ENCODE measurements around the gene TSHZ2.

Gene TSHZ2

GRCh38 chr20:53231061-53231460 is 258.9 kb downstream of the TSHZ2 start:
- TF ChIP-seq, protein P1, sequence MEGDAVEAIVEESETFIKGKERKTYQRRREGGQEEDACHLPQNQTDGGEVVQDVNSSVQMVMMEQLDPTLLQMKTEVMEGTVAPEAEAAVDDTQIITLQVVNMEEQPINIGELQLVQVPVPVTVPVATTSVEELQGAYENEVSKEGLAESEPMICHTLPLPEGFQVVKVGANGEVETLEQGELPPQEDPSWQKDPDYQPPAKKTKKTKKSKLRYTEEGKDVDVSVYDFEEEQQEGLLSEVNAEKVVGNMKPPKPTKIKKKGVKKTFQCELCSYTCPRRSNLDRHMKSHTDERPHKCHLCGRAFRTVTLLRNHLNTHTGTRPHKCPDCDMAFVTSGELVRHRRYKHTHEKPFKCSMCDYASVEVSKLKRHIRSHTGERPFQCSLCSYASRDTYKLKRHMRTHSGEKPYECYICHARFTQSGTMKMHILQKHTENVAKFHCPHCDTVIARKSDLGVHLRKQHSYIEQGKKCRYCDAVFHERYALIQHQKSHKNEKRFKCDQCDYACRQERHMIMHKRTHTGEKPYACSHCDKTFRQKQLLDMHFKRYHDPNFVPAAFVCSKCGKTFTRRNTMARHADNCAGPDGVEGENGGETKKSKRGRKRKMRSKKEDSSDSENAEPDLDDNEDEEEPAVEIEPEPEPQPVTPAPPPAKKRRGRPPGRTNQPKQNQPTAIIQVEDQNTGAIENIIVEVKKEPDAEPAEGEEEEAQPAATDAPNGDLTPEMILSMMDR (conservative IDR thresholded peaks at IDR 0.05; ENCODE audit: low read depth, low read length), result no peak
- no peak overlapping the region for H3K4me2 ChIP-seq
- H3K4me3 ChIP-seq (IDR thresholded peaks at IDR 0.05; ENCODE audit: insufficient read depth, low read depth, low read length), result no peak overlapping the region
- no peaks in the 10 kb centered on the region for H3K79me2 ChIP-seq (ENCODE audit: insufficient read depth, low read depth)
- no peak overlapping the region for H2AFZ ChIP-seq (ENCODE audit: low read depth)
- H3K4me1 ChIP-seq (ENCODE audit: low read depth, poor library complexity, severe bottlenecking), result peaks cover 31% of the 10 kb centered on the region
- H3K27me3 ChIP-seq (ENCODE audit: insufficient read depth, low read depth), result no peaks in the 10 kb centered on the region
- H4K20me1 ChIP-seq (ENCODE audit: insufficient read depth), result no peaks in the 10 kb centered on the region
- H3K27ac ChIP-seq, result no peak overlapping the region
- no peak overlapping the region for H3K9ac ChIP-seq
- no peaks in the 10 kb centered on the region for H3K36me3 ChIP-seq (ENCODE audit: insufficient read depth)

- TF ChIP-seq, protein P1 (conservative IDR thresholded peaks at IDR 0.05; ENCODE audit: low read depth, low read length), result no peak
- Histone ChIP-seq H3K79me2 (ENCODE audit: insufficient read depth, low read depth) (no peaks in the 10 kb centered on the region), H4K20me1 (ENCODE audit: insufficient read depth) (no peaks in the 10 kb centered on the region), H3K4me3 (IDR thresholded peaks at IDR 0.05; ENCODE audit: insufficient read depth, low read depth, low read length) (no peak overlapping the region), H3K36me3 (ENCODE audit: insufficient read depth) (no peaks in the 10 kb centered on the region), H3K27ac (no peak overlapping the region), H3K4me1 (ENCODE audit: low read depth, poor library complexity, severe bottlenecking) (no peaks in the 10 kb centered on the region), H2AFZ (ENCODE audit: low read depth) (no peak overlapping the region), H3K27me3 (ENCODE audit: insufficient read depth, low read depth) (no peaks in the 10 kb centered on the region), H3K9ac (no peak overlapping the region), H3K4me2 (no peak overlapping the region)
Measured at GRCh38 chr20:53237461-53237860, 265.3 kb downstream of the TSHZ2 start.

DNA sequence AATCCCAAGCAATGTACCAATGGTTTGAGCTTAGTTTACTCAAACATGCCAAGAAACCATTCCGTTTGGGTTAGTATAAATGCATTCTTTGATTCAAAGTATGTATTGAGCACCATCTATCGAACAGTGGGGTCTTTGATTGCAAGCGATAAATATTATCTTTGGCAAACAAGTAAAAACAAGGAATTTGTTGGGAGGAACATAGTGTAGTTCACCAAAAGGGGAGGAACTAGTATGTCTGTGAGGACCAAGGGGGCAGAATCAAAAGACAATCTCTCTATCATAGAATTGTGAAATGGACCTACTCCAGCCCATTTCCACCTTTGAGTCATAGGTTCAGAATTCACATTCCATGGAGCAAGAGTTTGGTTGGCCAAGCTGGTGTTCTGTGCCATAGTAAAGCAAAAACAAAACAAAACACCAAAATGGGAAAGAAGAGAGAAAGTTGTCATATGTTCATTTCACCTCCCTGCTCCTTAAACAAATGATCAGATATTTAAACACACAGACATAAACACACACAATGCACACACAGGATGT is 266.0 kb downstream of the TSHZ2 start:
- Histone ChIP-seq H3K27me3 (ENCODE audit: insufficient read depth, low read depth) (no peaks in the 10 kb centered on the region), H3K4me3 (IDR thresholded peaks at IDR 0.05; ENCODE audit: insufficient read depth, low read depth, low read length) (no peak overlapping the region), H3K79me2 (ENCODE audit: insufficient read depth, low read depth) (no peaks in the 10 kb centered on the region), H3K4me2 (no peak overlapping the region), H4K20me1 (ENCODE audit: insufficient read depth) (no peaks in the 10 kb centered on the region), H3K27ac (no peak overlapping the region), H3K4me1 (ENCODE audit: low read depth, poor library complexity, severe bottlenecking) (no peaks in the 10 kb centered on the region), H3K36me3 (ENCODE audit: insufficient read depth) (no peaks in the 10 kb centered on the region), H2AFZ (ENCODE audit: low read depth) (no peak overlapping the region), H3K9ac (no peak overlapping the region)
- TF ChIP-seq, protein P1 (conservative IDR thresholded peaks at IDR 0.05; ENCODE audit: low read depth, low read length), result no peak

DNA sequence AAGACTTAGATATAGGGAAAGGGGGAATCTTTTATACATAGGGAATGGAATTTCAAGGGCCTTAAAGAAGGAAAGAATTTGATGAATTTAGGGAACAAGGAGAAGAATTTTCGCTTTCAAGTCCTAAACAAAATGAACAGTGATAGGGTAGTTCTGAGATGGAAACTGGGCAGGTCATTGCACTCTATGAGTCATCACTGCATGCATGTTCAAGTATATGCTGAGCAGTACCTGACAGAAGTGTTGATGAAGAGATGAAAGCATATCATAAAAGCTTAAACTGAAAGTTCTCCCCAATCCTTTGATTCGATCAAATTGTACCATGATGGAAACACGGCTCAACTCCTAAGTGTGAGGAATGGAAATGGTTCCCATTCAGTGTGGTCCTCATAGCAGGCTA is 271.0 kb downstream of the TSHZ2 start:
- H2AFZ ChIP-seq (ENCODE audit: low read depth), result no peak overlapping the region
- H3K36me3 ChIP-seq (ENCODE audit: insufficient read depth), result no peaks in the 10 kb centered on the region
- H3K79me2 ChIP-seq (ENCODE audit: insufficient read depth, low read depth), result no peaks in the 10 kb centered on the region
- TF ChIP-seq, protein P1 (conservative IDR thresholded peaks at IDR 0.05; ENCODE audit: low read depth, low read length), result no peak
- H3K4me3 ChIP-seq (IDR thresholded peaks at IDR 0.05; ENCODE audit: insufficient read depth, low read depth, low read length), result no peak overlapping the region
- no peaks in the 10 kb centered on the region for H3K27me3 ChIP-seq (ENCODE audit: insufficient read depth, low read depth)
- H4K20me1 ChIP-seq (ENCODE audit: insufficient read depth), result no peaks in the 10 kb centered on the region
- no peak overlapping the region for H3K4me2 ChIP-seq
- no peaks in the 10 kb centered on the region for H3K4me1 ChIP-seq (ENCODE audit: low read depth, poor library complexity, severe bottlenecking)
- H3K27ac ChIP-seq, result no peak overlapping the region
- no peak overlapping the region for H3K9ac ChIP-seq
